ENCODE measurements around the gene CIDEA. TPM values are rescaled to one million over a fixed set of nuclear protein-coding genes. Genes with fewer than 3 reads are reported as not detected.

Gene CIDEA
- total RNA-seq, 1 donor from 2014 or later = 0.53 TPM

- H3K27me3 ChIP-seq (ENCODE audit: control insufficient read depth, insufficient read depth, low read length) = no peaks in the 10 kb centered on the region
- TF ChIP-seq, protein P1, sequence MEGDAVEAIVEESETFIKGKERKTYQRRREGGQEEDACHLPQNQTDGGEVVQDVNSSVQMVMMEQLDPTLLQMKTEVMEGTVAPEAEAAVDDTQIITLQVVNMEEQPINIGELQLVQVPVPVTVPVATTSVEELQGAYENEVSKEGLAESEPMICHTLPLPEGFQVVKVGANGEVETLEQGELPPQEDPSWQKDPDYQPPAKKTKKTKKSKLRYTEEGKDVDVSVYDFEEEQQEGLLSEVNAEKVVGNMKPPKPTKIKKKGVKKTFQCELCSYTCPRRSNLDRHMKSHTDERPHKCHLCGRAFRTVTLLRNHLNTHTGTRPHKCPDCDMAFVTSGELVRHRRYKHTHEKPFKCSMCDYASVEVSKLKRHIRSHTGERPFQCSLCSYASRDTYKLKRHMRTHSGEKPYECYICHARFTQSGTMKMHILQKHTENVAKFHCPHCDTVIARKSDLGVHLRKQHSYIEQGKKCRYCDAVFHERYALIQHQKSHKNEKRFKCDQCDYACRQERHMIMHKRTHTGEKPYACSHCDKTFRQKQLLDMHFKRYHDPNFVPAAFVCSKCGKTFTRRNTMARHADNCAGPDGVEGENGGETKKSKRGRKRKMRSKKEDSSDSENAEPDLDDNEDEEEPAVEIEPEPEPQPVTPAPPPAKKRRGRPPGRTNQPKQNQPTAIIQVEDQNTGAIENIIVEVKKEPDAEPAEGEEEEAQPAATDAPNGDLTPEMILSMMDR (IDR thresholded peaks at IDR 0.05; ENCODE audit: insufficient read depth, low read length, severe bottlenecking) = no peak
- DNase-seq (ENCODE audit: low read depth) (peak; percentile 44), FAIRE-seq (no peak)
- H3K36me3 ChIP-seq (ENCODE audit: control insufficient read depth, insufficient read depth, low read length) = peaks cover 11% of the 10 kb centered on the region
- H3K4me3 ChIP-seq (ENCODE audit: low read depth, low read length) = peak within 1 kb of the TSS; percentile 84
These were observed 53.7 kb downstream of the CIDEA start, which contains the start of gene TUBB6 for GRCh38 chr18:12307701-12308385. Gene TUBB6, plus strand, starts transcription at chr18:12308241. Its CDS starts 52 bp downstream, at chr18:12308293.

DNA sequence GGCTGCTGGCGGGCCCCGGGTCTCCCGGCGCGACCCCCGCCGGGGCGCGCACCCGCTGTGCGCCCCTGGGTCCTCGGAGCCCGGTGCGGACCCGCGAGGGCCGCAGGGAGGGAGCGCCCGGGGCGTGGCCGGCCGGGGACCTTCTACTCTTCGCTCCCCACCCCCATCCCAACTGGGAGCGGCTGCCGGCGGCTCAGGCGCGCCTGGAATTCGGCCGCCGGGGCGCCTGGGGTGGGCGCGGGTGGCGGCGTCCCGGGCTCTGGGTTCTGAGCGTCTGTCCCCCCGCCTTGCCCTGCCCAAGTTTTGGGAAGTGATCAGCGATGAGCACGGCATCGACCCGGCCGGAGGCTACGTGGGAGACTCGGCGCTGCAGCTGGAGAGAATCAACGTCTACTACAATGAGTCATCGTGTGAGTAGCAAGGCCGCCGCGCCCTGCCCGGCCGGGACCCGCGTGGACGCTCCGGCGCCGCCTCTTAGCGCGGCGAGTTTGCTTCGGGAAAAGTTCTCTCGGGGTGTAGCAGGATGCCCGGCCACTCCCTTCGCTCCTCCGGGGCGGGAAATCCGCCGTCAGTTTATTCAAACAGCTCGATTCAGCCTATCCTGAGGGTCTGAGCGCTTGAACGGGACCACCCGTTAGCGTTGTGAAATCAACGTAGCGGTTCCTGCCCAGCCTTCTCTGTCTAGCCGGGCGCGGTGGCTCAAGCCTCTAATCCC lies 54.4 kb downstream of the CIDEA start:
- H3K36me3 ChIP-seq (ENCODE audit: control insufficient read depth, insufficient read depth, low read length) = peaks cover 11% of the 10 kb centered on the region
- DNase-seq (ENCODE audit: low read depth) (peak; percentile 60), FAIRE-seq (no peak)
- no peaks in the 10 kb centered on the region for H3K27me3 ChIP-seq (ENCODE audit: control insufficient read depth, insufficient read depth, low read length)
- TF ChIP-seq, protein P1 (IDR thresholded peaks at IDR 0.05; ENCODE audit: insufficient read depth, low read length, severe bottlenecking) = no peak
- H3K4me3 ChIP-seq (ENCODE audit: low read depth, low read length) = peak overlapping the region; percentile 84

- Histone ChIP-seq H3K4me3 (ENCODE audit: low read depth, low read length) (peak overlapping the region; percentile 84), H3K36me3 (ENCODE audit: control insufficient read depth, insufficient read depth, low read length) (peaks cover 17% of the 10 kb centered on the region), H3K27me3 (ENCODE audit: control insufficient read depth, insufficient read depth, low read length) (no peaks in the 10 kb centered on the region)
- peak; percentile 88 for DNase-seq (ENCODE audit: low read depth)
- TF ChIP-seq, protein P1 (IDR thresholded peaks at IDR 0.05; ENCODE audit: insufficient read depth, low read length, severe bottlenecking) = no peak
- FAIRE-seq = no peak
These were observed 55.6 kb downstream of the CIDEA start for GRCh38 chr18:12309683-12310198.

- DNase-seq (ENCODE audit: low read depth) = no peak
- TF ChIP-seq, protein P1 (IDR thresholded peaks at IDR 0.05; ENCODE audit: insufficient read depth, low read length, severe bottlenecking) = no peak
- Histone ChIP-seq H3K36me3 (ENCODE audit: control insufficient read depth, insufficient read depth, low read length) (peaks cover 21% of the 10 kb centered on the region), H3K27me3 (ENCODE audit: control insufficient read depth, insufficient read depth, low read length) (no peaks in the 10 kb centered on the region), H3K4me3 (ENCODE audit: low read depth, low read length) (no peak overlapping the region)
- no peak for FAIRE-seq
These were observed 56.6 kb downstream of the CIDEA start for GRCh38 chr18:12310762-12311161.

DNA sequence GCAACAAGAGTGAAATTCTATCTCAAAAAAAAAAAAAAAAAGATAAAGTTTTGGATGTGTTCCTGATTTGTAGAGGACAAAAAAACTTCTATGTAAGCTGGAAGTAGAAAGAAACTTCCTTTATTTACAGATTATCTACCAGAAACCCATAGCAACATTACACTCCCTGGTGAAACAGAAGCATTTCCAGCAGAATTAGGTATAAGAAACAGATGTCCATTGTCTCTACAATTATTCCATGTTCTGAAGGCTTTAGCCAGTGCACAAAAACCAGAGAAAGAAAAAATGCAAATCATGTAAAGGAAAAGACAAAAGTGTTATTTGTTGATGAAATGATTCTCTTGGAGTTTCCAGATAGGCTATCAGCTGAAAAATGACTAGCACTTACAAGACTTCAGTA lies 58.8 kb downstream of the CIDEA start:
- FAIRE-seq (no peak), DNase-seq (ENCODE audit: low read depth) (no peak)
- Histone ChIP-seq H3K4me3 (ENCODE audit: low read depth, low read length) (no peak overlapping the region), H3K36me3 (ENCODE audit: control insufficient read depth, insufficient read depth, low read length) (peaks cover 33% of the 10 kb centered on the region), H3K27me3 (ENCODE audit: control insufficient read depth, insufficient read depth, low read length) (no peaks in the 10 kb centered on the region)
- TF ChIP-seq, protein P1 (IDR thresholded peaks at IDR 0.05; ENCODE audit: insufficient read depth, low read length, severe bottlenecking) = no peak
